Measurements from ENCODE around the gene ZNF74.
"Not testable (repeated sequence)": the region's sequence is repeated elsewhere in the genome, so short reads cannot be mapped to it uniquely, and the experiment has no call there.

ZNF74 gene

GRCh38 chr22:20393705-20394476 lies at the start of gene ZNF74:
ZNF74 (plus strand) TSS chr22:20394151; CDS start chr22:20394629, 478 bp downstream.
- DNase-seq (ENCODE audit: low read depth in 2 of 2): peak; percentile 62 to 63

GRCh38 chr22:20346553-20346952 lies 47.4 kb upstream of the ZNF74 start:
- not testable (repeated sequence) for DNase-seq (ENCODE audit: low read depth in 2 of 2)

- not testable (repeated sequence) for DNase-seq (ENCODE audit: low read depth in 2 of 2)
Measured at GRCh38 chr22:20352536-20352935, 41.4 kb upstream of the ZNF74 start.

GRCh38 chr22:20354238-20354975 lies 39.5 kb upstream of the ZNF74 start:
- DNase-seq (ENCODE audit: low read depth in 2 of 2): no peak

- DNase-seq (ENCODE audit: low read depth in 2 of 2): not testable (repeated sequence)
Measured at GRCh38 chr22:20355939-20356636, 37.9 kb upstream of the ZNF74 start.

- DNase-seq (ENCODE audit: low read depth in 2 of 2): not testable (repeated sequence)
Measured at GRCh38 chr22:20356906-20357305, 37.0 kb upstream of the ZNF74 start.

- not testable (repeated sequence) for DNase-seq (ENCODE audit: low read depth in 2 of 2)
Measured at GRCh38 chr22:20357967-20358366, 36.0 kb upstream of the ZNF74 start.

- not testable (repeated sequence) for DNase-seq (ENCODE audit: low read depth in 2 of 2)
Measured at GRCh38 chr22:20358503-20359239, 35.3 kb upstream of the ZNF74 start.

- not testable (repeated sequence) for DNase-seq (ENCODE audit: low read depth in 2 of 2)
Measured at GRCh38 chr22:20360261-20360660, 33.7 kb upstream of the ZNF74 start.

- DNase-seq (ENCODE audit: low read depth in 2 of 2): not testable (repeated sequence)
Measured at GRCh38 chr22:20360866-20361751, 32.8 kb upstream of the ZNF74 start.

- DNase-seq (ENCODE audit: low read depth in 2 of 2): not testable (repeated sequence)
Measured at GRCh38 chr22:20361752-20362229, 32.2 kb upstream of the ZNF74 start.

- not testable (repeated sequence) for DNase-seq (ENCODE audit: low read depth in 2 of 2)
Measured at GRCh38 chr22:20362403-20362802, 31.5 kb upstream of the ZNF74 start.

GRCh38 chr22:20364335-20365260 lies 29.4 kb upstream of the ZNF74 start:
- not testable (repeated sequence) for DNase-seq (ENCODE audit: low read depth in 2 of 2)

GRCh38 chr22:20366841-20367240 lies 27.1 kb upstream of the ZNF74 start:
- DNase-seq (ENCODE audit: low read depth in 2 of 2): not testable (repeated sequence)

GRCh38 chr22:20368875-20369274 lies 25.1 kb upstream of the ZNF74 start:
- DNase-seq (ENCODE audit: low read depth in 2 of 2): not testable (repeated sequence)

GRCh38 chr22:20371687-20372086 lies 22.3 kb upstream of the ZNF74 start:
- not testable (repeated sequence) for DNase-seq (ENCODE audit: low read depth in 2 of 2)

GRCh38 chr22:20372406-20372854 lies 21.5 kb upstream of the ZNF74 start:
- not testable (repeated sequence) for DNase-seq (ENCODE audit: low read depth in 2 of 2)

GRCh38 chr22:20373195-20373706 lies 20.7 kb upstream of the ZNF74 start:
- not testable (repeated sequence) for DNase-seq (ENCODE audit: low read depth in 2 of 2)

- DNase-seq (ENCODE audit: low read depth in 2 of 2): not testable (repeated sequence)
Measured at GRCh38 chr22:20374130-20374529, 19.8 kb upstream of the ZNF74 start.
